Measurements from ENCODE around the gene TIGD3.
"Not testable (repeated sequence)": the region's sequence is repeated elsewhere in the genome, so short reads cannot be mapped to it uniquely, and the experiment has no call there.

TIGD3 gene

GRCh38 chr11:65325435-65325834 is 29.1 kb upstream of the TIGD3 start:
- FAIRE-seq: no peak

GRCh38 chr11:65327021-65327420 is 27.5 kb upstream of the TIGD3 start:
- FAIRE-seq: no peak

- FAIRE-seq: no peak
Observed at GRCh38 chr11:65329478-65329877, 25.1 kb upstream of the TIGD3 start.

GRCh38 chr11:65329944-65330403 is 24.6 kb upstream of the TIGD3 start:
- FAIRE-seq: no peak

GRCh38 chr11:65330544-65330943 is 24.0 kb upstream of the TIGD3 start:
- FAIRE-seq: no peak

- FAIRE-seq: not testable (repeated sequence)
Observed at GRCh38 chr11:65332591-65332990, 22.0 kb upstream of the TIGD3 start.

GRCh38 chr11:65334696-65335295 is 19.8 kb upstream of the TIGD3 start:
- FAIRE-seq: no peak

- FAIRE-seq: no peak
Observed at GRCh38 chr11:65338676-65339075, 15.9 kb upstream of the TIGD3 start.

GRCh38 chr11:65340226-65340625 is 14.3 kb upstream of the TIGD3 start:
- no peak for FAIRE-seq

GRCh38 chr11:65341856-65342255 is 12.7 kb upstream of the TIGD3 start:
- FAIRE-seq: no peak

GRCh38 chr11:65351511-65351910 is 3.0 kb upstream of the TIGD3 start:
- no peak for FAIRE-seq

GRCh38 chr11:65352783-65353182 is 1.8 kb upstream of the TIGD3 start:
- peak; percentile 60 for FAIRE-seq

- no peak for FAIRE-seq
Observed at GRCh38 chr11:65353376-65353775, 1.2 kb upstream of the TIGD3 start.

GRCh38 chr11:65353900-65354264 is 669 bp upstream of the TIGD3 start:
- no peak for FAIRE-seq

- FAIRE-seq: no peak
Observed at GRCh38 chr11:65355013-65355775, 643 bp downstream of the TIGD3 start.

- FAIRE-seq: no peak
Observed at GRCh38 chr11:65355776-65356393, 1.3 kb downstream of the TIGD3 start.

- no peak for FAIRE-seq
Observed at GRCh38 chr11:65356394-65356972, 1.9 kb downstream of the TIGD3 start.

GRCh38 chr11:65357856-65358356 is 3.4 kb downstream of the TIGD3 start:
- no peak for FAIRE-seq

- no peak for FAIRE-seq
Observed at GRCh38 chr11:65362320-65362931, 7.9 kb downstream of the TIGD3 start.

GRCh38 chr11:65362966-65363365 is 8.4 kb downstream of the TIGD3 start:
- FAIRE-seq: no peak

- no peak for FAIRE-seq
Observed at GRCh38 chr11:65363770-65364169, 9.2 kb downstream of the TIGD3 start.

- FAIRE-seq: no peak
Observed at GRCh38 chr11:65366340-65366773, 11.8 kb downstream of the TIGD3 start.

GRCh38 chr11:65370659-65371049 is 16.1 kb downstream of the TIGD3 start:
- FAIRE-seq: no peak
